LNCAP (cell line): ENCODE data around the gene HOXA6.

Experiments
- CTCF ChIP-seq: fragments of 450-650 bp; IDR thresholded peaks from 2 replicates; pipeline ENCODE4 v1.5.1; 2017; ENCODE audit warnings: mild to moderate bottlenecking

Gene HOXA6

GRCh38 chr7:27123477-27124053, 24.0 kb downstream of the HOXA6 start:
- TF ChIP-seq CTCF = no peak

GRCh38 chr7:27123007-27123476, 24.5 kb downstream of the HOXA6 start:
- TF ChIP-seq CTCF = no peak

- TF ChIP-seq CTCF = no peak
These were observed 25.3 kb downstream of the HOXA6 start for GRCh38 chr7:27122077-27122910.

GRCh38 chr7:27121684-27122076, 25.9 kb downstream of the HOXA6 start:
- TF ChIP-seq CTCF = no peak

GRCh38 chr7:27119412-27119911, 28.1 kb downstream of the HOXA6 start:
- TF ChIP-seq CTCF = no peak

- TF ChIP-seq CTCF = no peak
These were observed 29.0 kb downstream of the HOXA6 start for GRCh38 chr7:27118580-27118979.

- no peak for TF ChIP-seq CTCF
These were observed 29.6 kb downstream of the HOXA6 start for GRCh38 chr7:27117887-27118491.
